GM23338 (cell line): ENCODE data around the gene NUDT4. TPM values are rescaled to one million over a fixed set of nuclear protein-coding genes. Genes with fewer than 3 reads are reported as not detected.

ENCODE experiments used
- ATAC-seq: fragments of 200-7000 bp; cut with Tn5 transposase; 3 replicates; pipeline ENCODE4 v1.9.1; 2020
- DNase-seq: peaks from one replicate; pipeline ENCODE4 v3.0.0-alpha.2; 2015; ENCODE audit warnings: low spot score
- H2AFZ ChIP-seq: fragments of 200-600 bp; sonication (generic); 2 replicates; pipeline ENCODE4 v1.8.0; 2016; ENCODE audit warnings: antibody characterized with exemption, mild to moderate bottlenecking, moderate library complexity
- H3F3A ChIP-seq: fragments of 200-600 bp; sonication (generic); replicated peaks from 2 replicates; pipeline ENCODE4 v1.8.0; 2017; ENCODE audit warnings: antibody characterized with exemption, mixed run types, low read depth
- H3K27ac ChIP-seq: fragments of 200-600 bp; sonication (generic); 2 replicates; pipeline ENCODE4 v1.6.1; 2016; ENCODE audit warnings: low read depth
- H3K27me3 ChIP-seq: fragments of 200-600 bp; sonication (generic); 2 replicates; pipeline ENCODE4 v1.8.0; 2016; ENCODE audit warnings: mild to moderate bottlenecking, mixed run types, moderate library complexity; ENCODE audit not compliant: insufficient read depth
- H3K36me3 ChIP-seq: fragments of 200-600 bp; sonication (generic); 2 replicates; pipeline ENCODE4 v1.8.0; 2016; ENCODE audit warnings: mild to moderate bottlenecking; ENCODE audit not compliant: insufficient read depth
- H3K4me1 ChIP-seq: fragments of 200-600 bp; sonication (generic); 2 replicates; pipeline ENCODE4 v1.8.0; 2016; ENCODE audit warnings: mild to moderate bottlenecking, moderate library complexity; ENCODE audit not compliant: insufficient read depth
- H3K4me2 ChIP-seq: fragments of 200-600 bp; sonication (generic); 2 replicates; pipeline ENCODE4 v1.7.1; 2017; ENCODE audit warnings: mixed run types
- H3K4me3 ChIP-seq: fragments of 200-600 bp; sonication (generic); 2 replicates; pipeline ENCODE4 v1.6.1; 2016; ENCODE audit warnings: mixed run types
- H3K79me2 ChIP-seq: fragments of 200-600 bp; sonication (generic); replicated peaks from 2 replicates; pipeline ENCODE4 v1.8.0; 2017; ENCODE audit warnings: mild to moderate bottlenecking; ENCODE audit not compliant: insufficient read depth
- H3K9me2 ChIP-seq: fragments of 200-600 bp; sonication (generic); 2 replicates; pipeline ENCODE4 v1.8.0; 2017; ENCODE audit not compliant: insufficient read depth
- H4K20me1 ChIP-seq: fragments of 200-600 bp; sonication (generic); replicated peaks from 2 replicates; pipeline ENCODE4 v1.8.0; 2017; ENCODE audit warnings: mild to moderate bottlenecking; ENCODE audit not compliant: insufficient read depth
- H3K27ac Mint-ChIP-seq: 2 replicates; pipeline ENCODE4 v1.8.0; 2020; ENCODE audit warnings: inconsistent platforms, mild to moderate bottlenecking, moderate library complexity, mixed read lengths
- H3K27me3 Mint-ChIP-seq: 3 replicates; pipeline ENCODE4 v1.8.0; 2022; ENCODE audit warnings: low read depth, mild to moderate bottlenecking, moderate library complexity, mixed read lengths, inconsistent platforms; ENCODE audit not compliant: insufficient read depth, poor library complexity
- H3K36me3 Mint-ChIP-seq: 3 replicates; pipeline ENCODE4 v1.8.0; 2021; ENCODE audit warnings: low read depth, mild to moderate bottlenecking, inconsistent platforms, moderate library complexity, mixed read lengths
- H3K4me1 Mint-ChIP-seq: 3 replicates; pipeline ENCODE4 v1.8.0; 2020; ENCODE audit warnings: mild to moderate bottlenecking, inconsistent platforms, mixed read lengths
- H3K4me3 Mint-ChIP-seq: 3 replicates; pipeline ENCODE4 v1.8.0; 2021; ENCODE audit warnings: moderate library complexity, mild to moderate bottlenecking, inconsistent platforms, mixed read lengths
- H3K9me3 Mint-ChIP-seq: 3 replicates; pipeline ENCODE4 v1.8.0; 2020; ENCODE audit warnings: moderate library complexity, mild to moderate bottlenecking, inconsistent platforms, mixed read lengths
- CTCF ChIP-seq, 2 experiments: fragments of 200-600 bp in 1 of 2; sonication (generic) in 1 of 2; conservative IDR thresholded peaks; 2 replicates each; pipeline versions ENCODE4 v1.5.1 to v1.6.1; 2016 to 2017; ENCODE audit warnings: antibody characterized with exemption in 2 of 2, low read depth in 2 of 2, mild to moderate bottlenecking in 2 of 2, moderate library complexity in 1 of 2
- ETS1 ChIP-seq: IDR thresholded peaks from 2 replicates; pipeline ENCODE4 v1.6.1; 2016; ENCODE audit warnings: antibody characterized with exemption
- EZH2 ChIP-seq: fragments of 200-600 bp; sonication (generic); IDR thresholded peaks from one replicate; pipeline ENCODE4 v1.8.0; 2017; ENCODE audit warnings: antibody characterized with exemption, mild to moderate bottlenecking, low read depth; ENCODE audit not compliant: unreplicated experiment
- EZH2phosphoT487 ChIP-seq: fragments of 200-600 bp; sonication (generic); IDR thresholded peaks from one replicate; pipeline ENCODE4 v1.8.1; 2018; ENCODE audit warnings: antibody characterized with exemption; ENCODE audit not compliant: unreplicated experiment
- NANOG ChIP-seq: IDR thresholded peaks from 2 replicates; pipeline ENCODE4 v1.6.1; 2016; ENCODE audit warnings: antibody characterized with exemption, borderline replicate concordance
- POLR2AphosphoS5 ChIP-seq: IDR thresholded peaks from 2 replicates; pipeline ENCODE4 v1.6.1; 2016; ENCODE audit warnings: antibody characterized with exemption, low read depth
- STAT1 ChIP-seq: IDR thresholded peaks from one replicate; pipeline ENCODE4 v1.6.1; 2016; ENCODE audit warnings: antibody characterized with exemption; ENCODE audit not compliant: unreplicated experiment
- ZNF114 ChIP-seq: fragments of 250-450 bp; sonication (Bioruptor Pico); IDR thresholded peaks from 2 replicates; pipeline ENCODE4 v1.5.0; 2020; ENCODE audit warnings: mild to moderate bottlenecking, moderate library complexity
- ZNF331 ChIP-seq: fragments of 250-450 bp; sonication (Bioruptor Pico); IDR thresholded peaks from 2 replicates; pipeline ENCODE4 v1.5.0; 2020; ENCODE audit warnings: low read depth, mild to moderate bottlenecking, moderate library complexity
- ZNF462 ChIP-seq: fragments of 250-450 bp; sonication (Bioruptor Pico); IDR thresholded peaks from 2 replicates; pipeline ENCODE4 v1.5.0; 2020; ENCODE audit warnings: mild to moderate bottlenecking, moderate library complexity
- polyA plus RNA-seq: library from polyadenylated mRNA; unstranded; fragments of >200 nt; fragmentation: Nextera tagmentation; extraction: Ambion mirVana; gene quantifications from 2 replicates; pipeline ENCODE4 v1.2.1, GENCODE V29; 2016
- total RNA-seq: library from RNA; depleted of rRNA; stranded (reverse); fragments of >200 nt; shearing (Covaris generic); gene quantifications from 2 replicates; pipeline ENCODE4 v1.2.3, GENCODE V29; 2014

NUDT4 gene
- total and polyA plus RNA-seq, 2 experiments from 2014 or later, result 32.3 to 67.2 TPM

GRCh38 chr12:93339695-93340094 is 38.0 kb upstream of the NUDT4 start (continued):
- TF ChIP-seq EZH2phosphoT487 (no peak), CTCF (conservative IDR thresholded peaks at IDR 0.05; ENCODE audit: low read depth in 2 of 2) (no peak), STAT1 (no peak), NANOG (no peak), ZNF114 (no peak)

- Histone ChIP-seq H3K9me2 (no peaks in the 10 kb centered on the region), H3K27ac (no peak overlapping the region), H3K79me2 (no peaks in the 10 kb centered on the region), H3K4me3 (no peak overlapping the region), H3K27me3 (no peaks in the 10 kb centered on the region), H3F3A (no peaks in the 10 kb centered on the region), H3K4me1 (no peaks in the 10 kb centered on the region), H4K20me1 (no peaks in the 10 kb centered on the region), H3K36me3 (no peaks in the 10 kb centered on the region), H2AFZ (no peak overlapping the region), H3K4me2 (no peak overlapping the region)
- TF ChIP-seq POLR2AphosphoS5, result no peak
- no peak for TF ChIP-seq ZNF114
- no peak for TF ChIP-seq NANOG
- TF ChIP-seq CTCF (conservative IDR thresholded peaks at IDR 0.05; ENCODE audit: low read depth in 2 of 2), result no peak
- TF ChIP-seq ETS1, result no peak
- TF ChIP-seq STAT1, result no peak
- no peak for TF ChIP-seq EZH2
- TF ChIP-seq ZNF331 (CRISPR knock-in tag), result no peak
- no peak for TF ChIP-seq ZNF462 (CRISPR knock-in tag)
- Mint-ChIP-seq H3K36me3 (no peaks in the 10 kb centered on the region), H3K4me3 (no peak overlapping the region), H3K9me3 (no peaks in the 10 kb centered on the region), H3K27ac (no peak overlapping the region), H3K4me1 (no peaks in the 10 kb centered on the region; the same call in 2 of the 3 replicates), H3K27me3 (no peaks in the 10 kb centered on the region)
- DNase-seq (no peak), ATAC-seq (no peak)
These were observed 36.2 kb upstream of the NUDT4 start for GRCh38 chr12:93341409-93342049.
